ENCODE results near the gene DYNLL2. TPM values are rescaled to one million over a fixed set of nuclear protein-coding genes. Genes with fewer than 3 reads are reported as not detected.

The DYNLL2 gene
- total RNA-seq, 2 experiments from 2014 or later: 25.6 to 26.1 TPM

DNA sequence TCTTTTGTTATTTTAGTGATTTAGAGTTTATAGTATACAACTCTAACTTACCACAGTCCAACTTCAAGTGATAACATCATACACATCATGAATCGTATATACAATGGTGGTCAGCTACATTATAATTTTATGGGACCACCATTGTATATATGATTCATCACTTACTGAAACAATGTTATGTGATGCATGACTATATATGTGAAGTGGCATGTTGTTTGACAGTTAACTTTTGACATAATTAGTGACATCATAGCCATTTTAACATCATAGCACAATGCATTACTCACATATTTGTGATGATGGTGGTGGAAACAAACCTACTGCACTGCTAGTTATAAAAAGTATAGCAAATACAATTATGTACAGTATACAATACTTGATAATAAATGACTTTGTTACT lies 21.9 kb downstream of the DYNLL2 start:
- POLR2A ChIA-PET: no interaction called here
- no peak overlapping the region for H3K4me3 Mint-ChIP-seq
- intact Hi-C loops (cut with micrococcal nuclease): no loop called here
- DNase-seq: no peak
- TF ChIP-seq, protein P1, sequence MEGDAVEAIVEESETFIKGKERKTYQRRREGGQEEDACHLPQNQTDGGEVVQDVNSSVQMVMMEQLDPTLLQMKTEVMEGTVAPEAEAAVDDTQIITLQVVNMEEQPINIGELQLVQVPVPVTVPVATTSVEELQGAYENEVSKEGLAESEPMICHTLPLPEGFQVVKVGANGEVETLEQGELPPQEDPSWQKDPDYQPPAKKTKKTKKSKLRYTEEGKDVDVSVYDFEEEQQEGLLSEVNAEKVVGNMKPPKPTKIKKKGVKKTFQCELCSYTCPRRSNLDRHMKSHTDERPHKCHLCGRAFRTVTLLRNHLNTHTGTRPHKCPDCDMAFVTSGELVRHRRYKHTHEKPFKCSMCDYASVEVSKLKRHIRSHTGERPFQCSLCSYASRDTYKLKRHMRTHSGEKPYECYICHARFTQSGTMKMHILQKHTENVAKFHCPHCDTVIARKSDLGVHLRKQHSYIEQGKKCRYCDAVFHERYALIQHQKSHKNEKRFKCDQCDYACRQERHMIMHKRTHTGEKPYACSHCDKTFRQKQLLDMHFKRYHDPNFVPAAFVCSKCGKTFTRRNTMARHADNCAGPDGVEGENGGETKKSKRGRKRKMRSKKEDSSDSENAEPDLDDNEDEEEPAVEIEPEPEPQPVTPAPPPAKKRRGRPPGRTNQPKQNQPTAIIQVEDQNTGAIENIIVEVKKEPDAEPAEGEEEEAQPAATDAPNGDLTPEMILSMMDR (IDR thresholded peaks at IDR 0.05): no peak
- CTCF ChIA-PET: interaction anchor here (0.7 kb wide), 1 partner anchor 72 kb away, joined by 3 read pairs; no protein-coding TSS in a partner anchor
- ATAC-seq: no peak
- H3K4me1 Mint-ChIP-seq (ENCODE audit: low read depth): no peaks in the 10 kb centered on the region
- H3K27me3 Mint-ChIP-seq: no peaks in the 10 kb centered on the region
- no peaks in the 10 kb centered on the region for H3K9me3 Mint-ChIP-seq
- no peak overlapping the region for H3K27ac Mint-ChIP-seq
- no peaks in the 10 kb centered on the region for H3K36me3 Mint-ChIP-seq (ENCODE audit: low read depth)

DNA sequence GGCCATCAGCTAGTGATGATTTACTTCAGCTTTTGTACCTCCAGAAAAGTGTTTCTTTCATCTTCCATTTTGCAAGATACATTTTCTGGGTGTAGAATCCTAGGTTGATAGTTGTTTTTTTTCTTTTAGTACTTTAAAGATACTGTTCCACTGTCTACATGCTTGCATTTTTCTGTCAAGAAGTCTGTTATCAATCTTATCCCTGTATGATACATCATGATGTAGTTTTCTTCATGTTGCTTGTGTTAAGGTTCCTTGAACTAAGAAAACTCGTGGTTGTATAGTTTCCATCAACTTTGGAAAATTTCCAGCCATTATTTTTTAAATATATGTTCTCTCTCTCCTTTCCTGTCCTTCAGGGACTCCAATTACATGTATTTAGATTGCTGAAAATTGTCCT lies 24.1 kb downstream of the DYNLL2 start:
- H3K36me3 Mint-ChIP-seq (ENCODE audit: low read depth): no peaks in the 10 kb centered on the region
- ChIA-PET CTCF (interaction anchor here (0.6 kb wide), 1 partner anchor 328 kb away, joined by 3 read pairs; no protein-coding TSS in a partner anchor), POLR2A (interaction anchor here (1.5 to 2.0 kb wide), 2 partner anchors 100 to 254 kb away, joined by 5 to 6 read pairs; partner anchors contain the start of gene SRSF1)
- TF ChIP-seq, protein P1 (IDR thresholded peaks at IDR 0.05): no peak
- no peak overlapping the region for H3K4me3 Mint-ChIP-seq
- no peak for ATAC-seq
- DNase-seq: no peak
- H3K4me1 Mint-ChIP-seq (ENCODE audit: low read depth): no peaks in the 10 kb centered on the region
- H3K27me3 Mint-ChIP-seq: no peaks in the 10 kb centered on the region
- H3K9me3 Mint-ChIP-seq: no peaks in the 10 kb centered on the region
- intact Hi-C loops (cut with micrococcal nuclease): no loop called here
- H3K27ac Mint-ChIP-seq: no peak overlapping the region

DNA sequence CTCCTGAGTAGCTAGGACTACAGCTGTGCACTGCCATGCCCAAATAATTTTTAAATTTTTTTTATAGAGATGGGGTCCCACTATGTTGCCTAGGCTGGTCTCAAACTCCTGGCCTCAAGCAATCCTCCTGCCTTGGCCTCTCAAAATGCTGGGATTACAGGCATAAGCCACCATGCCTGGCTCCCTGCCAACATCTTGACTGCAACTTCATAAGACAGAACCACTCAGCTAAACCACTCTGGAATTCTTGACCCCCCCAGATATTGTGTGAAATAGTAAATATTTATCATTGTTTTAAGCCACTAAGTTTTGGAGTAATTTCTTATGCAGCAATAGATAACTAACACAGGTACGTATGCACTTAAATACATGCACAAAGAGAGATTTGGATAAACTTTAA lies 26.0 kb downstream of the DYNLL2 start:
- no peaks in the 10 kb centered on the region for H3K9me3 Mint-ChIP-seq
- POLR2A ChIA-PET: interaction anchor here (0.6 to 2.0 kb wide), 2 partner anchors 13 to 102 kb away, joined by 3 to 5 read pairs; partner anchors contain the start of gene SRSF1
- intact Hi-C loops (cut with micrococcal nuclease): no loop called here

DNA sequence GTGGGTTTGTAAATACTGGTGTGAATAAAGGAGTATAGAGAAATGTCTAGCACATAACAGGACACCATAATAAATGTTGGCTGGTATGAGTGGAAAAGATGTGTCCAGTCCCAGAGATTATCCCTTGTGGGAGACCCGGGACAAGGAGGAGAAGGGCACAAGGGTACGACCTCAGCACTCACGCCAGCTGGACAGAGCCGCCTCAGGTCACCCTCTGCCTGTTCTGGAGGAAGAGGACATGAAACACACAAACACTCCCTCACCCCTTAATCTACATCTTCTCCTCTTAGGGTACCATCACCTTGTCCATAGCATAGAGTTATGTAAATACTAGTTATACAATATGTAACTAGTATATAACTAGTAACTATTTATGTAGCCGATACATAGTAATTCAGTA lies 26.8 kb downstream of the DYNLL2 start:
- CTCF ChIA-PET: interaction anchor here (0.7 to 8.0 kb wide), 5 partner anchors 12 to 251 kb away, joined by 3 to 69 read pairs (median 3); no protein-coding TSS in a partner anchor
- H3K27ac Mint-ChIP-seq: no peak overlapping the region
- H3K36me3 Mint-ChIP-seq (ENCODE audit: low read depth): no peaks in the 10 kb centered on the region
- no peak for ATAC-seq
- no peaks in the 10 kb centered on the region for H3K9me3 Mint-ChIP-seq
- no peaks in the 10 kb centered on the region for H3K27me3 Mint-ChIP-seq
- TF ChIP-seq, protein P1 (IDR thresholded peaks at IDR 0.05): no peak
- intact Hi-C loops (cut with micrococcal nuclease): loop anchor here (5.0 to 10.0 kb wide), 2 partner anchors 115 to 253 kb away; no protein-coding TSS in a partner anchor
- H3K4me3 Mint-ChIP-seq: no peak overlapping the region
- no peak for DNase-seq
- POLR2A ChIA-PET: no interaction called here
- H3K4me1 Mint-ChIP-seq (ENCODE audit: low read depth): no peaks in the 10 kb centered on the region

More for the DNA sequence above, 26.0 kb downstream of the DYNLL2 start:
- TF ChIP-seq, protein P1 (IDR thresholded peaks at IDR 0.05): no peak
- DNase-seq (no peak), ATAC-seq (no peak)
- CTCF ChIA-PET: interaction anchor here (8.0 kb wide), 1 partner anchor 250 kb away, joined by 69 read pairs; no protein-coding TSS in a partner anchor
- no peaks in the 10 kb centered on the region for H3K27me3 Mint-ChIP-seq
- no peaks in the 10 kb centered on the region for H3K4me1 Mint-ChIP-seq (ENCODE audit: low read depth)
- H3K27ac Mint-ChIP-seq: no peak overlapping the region
- no peaks in the 10 kb centered on the region for H3K36me3 Mint-ChIP-seq (ENCODE audit: low read depth)
- no peak overlapping the region for H3K4me3 Mint-ChIP-seq

DNA sequence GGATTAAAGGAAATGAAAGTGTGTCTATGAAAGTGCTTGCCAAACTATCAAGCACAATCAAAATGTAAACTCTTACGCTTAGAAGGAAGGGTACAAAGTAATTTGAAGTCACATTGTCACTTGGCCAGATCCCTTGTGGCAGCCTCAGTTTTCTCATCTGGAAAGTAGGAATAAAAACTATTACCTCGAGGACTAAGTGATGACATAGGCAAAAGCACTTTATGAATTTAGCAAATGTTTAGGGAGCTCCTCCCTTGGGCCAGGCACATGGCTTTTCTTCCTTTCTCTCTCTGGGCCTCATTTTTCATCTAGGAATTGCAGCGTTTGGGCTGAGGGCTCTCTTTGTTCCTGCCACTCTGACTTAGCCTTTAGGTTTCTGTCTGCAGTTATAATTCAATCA lies 28.5 kb downstream of the DYNLL2 start:
- Mint-ChIP-seq H3K27me3 (no peaks in the 10 kb centered on the region), H3K27ac (no peak overlapping the region), H3K36me3 (ENCODE audit: low read depth) (no peaks in the 10 kb centered on the region), H3K4me1 (ENCODE audit: low read depth) (no peaks in the 10 kb centered on the region), H3K9me3 (no peaks in the 10 kb centered on the region), H3K4me3 (no peak overlapping the region)
- POLR2A ChIA-PET: interaction anchor here (1.7 kb wide), 1 partner anchor 104 kb away, joined by 4 read pairs; the partner anchor contains the start of gene SRSF1
- TF ChIP-seq, protein P1 (IDR thresholded peaks at IDR 0.05): no peak
- ATAC-seq (no peak), DNase-seq (no peak)
- CTCF ChIA-PET: interaction anchor here (0.9 to 8.0 kb wide), 11 partner anchors 55 to 252 kb away, joined by 3 to 69 read pairs (median 5); partner anchors contain the start of gene OR4D2
- intact Hi-C loops (cut with micrococcal nuclease): loop anchor here (5.0 to 10.0 kb wide), 2 partner anchors 117 to 254 kb away; no protein-coding TSS in a partner anchor

Measured in activated CD8-positive, alpha-beta T cell treated with anti-CD3 and anti-CD28 coated beads for 36 hours (primary cell).